ENCODE data around the gene GMDS. TPM values are rescaled to one million over a fixed set of nuclear protein-coding genes. Genes with fewer than 3 reads are reported as not detected.
A peak's percentile ranks its signal among the peaks of the same experiment; 100 is the strongest.

GMDS gene
- total and polyA plus RNA-seq, 11 donors, result 4.5 to 10.7 (median 7.0) TPM

- no peaks in the 10 kb centered on the region for H3K27me3 ChIP-seq
- no peaks in the 10 kb centered on the region for H3K9me3 ChIP-seq
- DNase-seq, result no peak
- WGBS, 4 donors, result 92 to 94% (median 94%) methylated on average over 9 of the region's 9 CpGs
- H3K4me1 ChIP-seq, result peaks cover 0 to 25% (median 6%) of the 10 kb centered on the region in 12 donors
- no peak overlapping the region for H3K4me3 ChIP-seq
- H3K36me3 ChIP-seq, result no peaks in the 10 kb centered on the region
- no peak overlapping the region for H3K27ac ChIP-seq
- no peak for TF ChIP-seq POLR2A (IDR thresholded peaks at IDR 0.05)
- TF ChIP-seq, protein P1, sequence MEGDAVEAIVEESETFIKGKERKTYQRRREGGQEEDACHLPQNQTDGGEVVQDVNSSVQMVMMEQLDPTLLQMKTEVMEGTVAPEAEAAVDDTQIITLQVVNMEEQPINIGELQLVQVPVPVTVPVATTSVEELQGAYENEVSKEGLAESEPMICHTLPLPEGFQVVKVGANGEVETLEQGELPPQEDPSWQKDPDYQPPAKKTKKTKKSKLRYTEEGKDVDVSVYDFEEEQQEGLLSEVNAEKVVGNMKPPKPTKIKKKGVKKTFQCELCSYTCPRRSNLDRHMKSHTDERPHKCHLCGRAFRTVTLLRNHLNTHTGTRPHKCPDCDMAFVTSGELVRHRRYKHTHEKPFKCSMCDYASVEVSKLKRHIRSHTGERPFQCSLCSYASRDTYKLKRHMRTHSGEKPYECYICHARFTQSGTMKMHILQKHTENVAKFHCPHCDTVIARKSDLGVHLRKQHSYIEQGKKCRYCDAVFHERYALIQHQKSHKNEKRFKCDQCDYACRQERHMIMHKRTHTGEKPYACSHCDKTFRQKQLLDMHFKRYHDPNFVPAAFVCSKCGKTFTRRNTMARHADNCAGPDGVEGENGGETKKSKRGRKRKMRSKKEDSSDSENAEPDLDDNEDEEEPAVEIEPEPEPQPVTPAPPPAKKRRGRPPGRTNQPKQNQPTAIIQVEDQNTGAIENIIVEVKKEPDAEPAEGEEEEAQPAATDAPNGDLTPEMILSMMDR (IDR thresholded peaks at IDR 0.05), result no peak
- intact Hi-C loops (cut with DNase I), result loop anchor here in 9 of 10 donors (5.0 to 10.0 kb wide), 5 partner anchors 86 to 526 kb away; no protein-coding TSS in a partner anchor
- ATAC-seq, result peak in 1 of 4 donors; percentile 10
Measured at GRCh38 chr6:2108700-2109306, 136.6 kb downstream of the GMDS start.

DNA sequence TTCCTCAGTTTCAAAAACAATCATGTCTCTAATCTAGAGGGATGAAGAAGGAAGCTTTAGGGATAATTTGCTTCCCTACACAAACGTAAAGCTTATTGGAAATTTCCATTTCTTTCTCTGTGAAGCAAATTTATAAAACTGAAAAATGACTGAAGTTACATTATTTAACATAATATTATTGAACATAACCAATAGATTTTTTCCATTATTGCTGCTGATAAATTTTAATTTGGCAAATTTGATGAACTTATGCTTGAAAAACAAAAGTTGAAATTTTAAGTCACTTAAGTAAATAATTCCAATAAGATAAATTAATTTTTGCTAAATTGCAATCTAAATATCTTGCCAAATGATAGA, 140.9 kb downstream of the GMDS start:
- DNase-seq (no peak), ATAC-seq (no peak)
- TF ChIP-seq, protein P1 (IDR thresholded peaks at IDR 0.05), result no peak
- TF ChIP-seq POLR2A (IDR thresholded peaks at IDR 0.05), result no peak
- H3K36me3 ChIP-seq, result no peaks in the 10 kb centered on the region
- no peaks in the 10 kb centered on the region for H3K9me3 ChIP-seq
- WGBS, 4 donors, result 32 to 49% (median 39%) methylated on average over 1 of the region's 1 CpG
- no peaks in the 10 kb centered on the region for H3K27me3 ChIP-seq
- H3K27ac ChIP-seq, result no peak overlapping the region
- peaks cover 0 to 12% (median 1%) of the 10 kb centered on the region in 12 donors for H3K4me1 ChIP-seq
- intact Hi-C loops (cut with DNase I), result loop anchor here in 8 of 10 donors (1.0 to 10.0 kb wide), 10 partner anchors 90 to 530 kb away; no protein-coding TSS in a partner anchor
- no peak overlapping the region for H3K4me3 ChIP-seq

GRCh38 chr6:2103765-2104523, 141.5 kb downstream of the GMDS start:
- H3K4me1 ChIP-seq, result peaks cover 0 to 12% (median 1%) of the 10 kb centered on the region in 12 donors
- no peaks in the 10 kb centered on the region for H3K36me3 ChIP-seq
- intact Hi-C loops (cut with DNase I), result loop anchor here in 9 of 10 donors (1.0 to 10.0 kb wide), 10 partner anchors 91 to 531 kb away; no protein-coding TSS in a partner anchor
- H3K27me3 ChIP-seq, result no peaks in the 10 kb centered on the region
- no peak for DNase-seq
- H3K27ac ChIP-seq, result peak overlapping the region in 1 of 12 donors; percentile 12
- ATAC-seq, result peak; percentile 61 to 81 (median 76)
- peak overlapping the region in 6 of 12 donors; percentile 2 to 38 (median 15) for H3K4me3 ChIP-seq
- TF ChIP-seq, protein P1 (IDR thresholded peaks at IDR 0.05), result peak; percentile 35 to 73 (median 60)
- no peak for TF ChIP-seq POLR2A (IDR thresholded peaks at IDR 0.05)
- no peaks in the 10 kb centered on the region for H3K9me3 ChIP-seq
- 42 to 53% (median 45%) methylated on average over 6 of the region's 6 CpGs for WGBS, 4 donors

DNA sequence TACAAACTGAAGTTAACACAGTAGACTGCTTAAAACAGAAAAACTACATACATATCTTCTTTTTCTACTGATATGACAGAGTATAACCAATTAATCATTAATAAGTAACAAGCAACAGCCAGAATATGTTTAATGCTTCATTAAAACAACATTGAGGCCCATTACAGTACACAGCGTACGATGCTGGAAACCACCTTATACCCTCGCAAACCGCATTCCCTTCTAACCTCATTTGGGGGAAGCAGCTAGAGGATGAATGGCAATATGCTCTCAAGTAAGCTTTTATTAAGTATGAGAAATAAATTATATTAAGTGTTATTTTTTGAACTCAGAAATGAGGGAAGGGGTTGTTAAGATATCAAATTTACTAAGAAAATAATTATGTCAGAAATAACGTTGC, 142.4 kb downstream of the GMDS start:
- intact Hi-C loops (cut with DNase I), result loop anchor here in 7 of 10 donors (2.0 to 10.0 kb wide), 7 partner anchors 92 to 532 kb away; no protein-coding TSS in a partner anchor
- no peak for ATAC-seq
- no peak for TF ChIP-seq POLR2A (IDR thresholded peaks at IDR 0.05)
- Histone ChIP-seq H3K27ac (peak overlapping the region in 1 of 12 donors; percentile 2), H3K4me3 (peak overlapping the region in 1 of 12 donors; percentile 38), H3K36me3 (no peaks in the 10 kb centered on the region), H3K27me3 (no peaks in the 10 kb centered on the region), H3K4me1 (peaks cover 0 to 12% (median 1%) of the 10 kb centered on the region in 12 donors), H3K9me3 (no peaks in the 10 kb centered on the region)
- DNase-seq, result no peak
- 86 to 95% (median 91%) methylated on average over 5 of the region's 5 CpGs for WGBS, 4 donors

Measured in heart left ventricle (tissue), 16 donors.